Measurements from ENCODE around the gene TRDN.

The TRDN gene, protein sequence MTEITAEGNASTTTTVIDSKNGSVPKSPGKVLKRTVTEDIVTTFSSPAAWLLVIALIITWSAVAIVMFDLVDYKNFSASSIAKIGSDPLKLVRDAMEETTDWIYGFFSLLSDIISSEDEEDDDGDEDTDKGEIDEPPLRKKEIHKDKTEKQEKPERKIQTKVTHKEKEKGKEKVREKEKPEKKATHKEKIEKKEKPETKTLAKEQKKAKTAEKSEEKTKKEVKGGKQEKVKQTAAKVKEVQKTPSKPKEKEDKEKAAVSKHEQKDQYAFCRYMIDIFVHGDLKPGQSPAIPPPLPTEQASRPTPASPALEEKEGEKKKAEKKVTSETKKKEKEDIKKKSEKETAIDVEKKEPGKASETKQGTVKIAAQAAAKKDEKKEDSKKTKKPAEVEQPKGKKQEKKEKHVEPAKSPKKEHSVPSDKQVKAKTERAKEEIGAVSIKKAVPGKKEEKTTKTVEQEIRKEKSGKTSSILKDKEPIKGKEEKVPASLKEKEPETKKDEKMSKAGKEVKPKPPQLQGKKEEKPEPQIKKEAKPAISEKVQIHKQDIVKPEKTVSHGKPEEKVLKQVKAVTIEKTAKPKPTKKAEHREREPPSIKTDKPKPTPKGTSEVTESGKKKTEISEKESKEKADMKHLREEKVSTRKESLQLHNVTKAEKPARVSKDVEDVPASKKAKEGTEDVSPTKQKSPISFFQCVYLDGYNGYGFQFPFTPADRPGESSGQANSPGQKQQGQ

GRCh38 chr6:123636782-123637181 is at the start of gene TRDN:
TRDN (minus strand) TSS chr6:123636950; CDS start chr6:123636775, 175 bp downstream.
- DNase-seq (ENCODE audit: low read depth), result no peak

DNA sequence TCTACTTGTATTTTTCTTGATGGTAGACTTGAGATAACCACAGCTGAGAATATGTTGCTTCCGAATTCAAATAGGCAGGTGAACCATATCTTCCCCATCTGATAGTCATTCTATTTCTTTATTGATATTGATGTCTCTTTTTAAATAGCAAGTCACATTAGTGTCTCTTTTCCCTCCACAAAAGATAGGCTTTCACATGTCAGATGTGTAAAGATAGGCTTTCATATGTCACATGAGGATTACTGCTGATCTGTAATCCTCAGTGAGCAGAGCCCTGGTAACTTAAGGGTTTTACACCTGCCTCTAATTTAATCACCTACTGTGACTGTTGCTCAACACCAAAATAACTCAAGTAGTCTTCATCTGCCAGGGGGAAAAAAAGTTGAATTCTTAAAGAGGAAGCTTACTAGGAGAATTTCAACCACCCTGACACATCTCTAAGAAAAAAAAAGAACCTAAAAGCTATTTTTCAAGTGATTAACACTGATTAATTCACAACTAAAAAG is 45.3 kb upstream of the TRDN start:
- no peak for DNase-seq (ENCODE audit: low read depth)

DNA sequence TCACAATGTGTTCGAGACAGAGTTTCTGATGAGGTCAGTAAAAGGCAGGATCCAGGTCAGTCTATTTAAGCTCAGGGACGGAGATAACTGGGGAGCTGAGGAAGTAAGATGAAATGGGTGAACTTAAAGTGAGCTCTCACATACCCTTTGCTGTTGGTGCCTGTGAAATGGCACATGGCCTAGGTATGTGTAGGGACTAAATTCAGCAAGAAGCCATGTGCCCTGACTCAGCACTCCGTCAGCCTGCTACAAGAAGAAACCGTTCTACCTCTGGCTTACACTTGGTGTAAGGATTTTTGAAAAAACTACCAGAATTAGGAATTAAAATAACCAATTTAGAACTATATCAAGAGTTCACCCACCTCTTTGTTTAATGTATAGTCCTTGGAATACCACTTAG is 41.1 kb upstream of the TRDN start:
- DNase-seq (ENCODE audit: low read depth), result no peak

DNA sequence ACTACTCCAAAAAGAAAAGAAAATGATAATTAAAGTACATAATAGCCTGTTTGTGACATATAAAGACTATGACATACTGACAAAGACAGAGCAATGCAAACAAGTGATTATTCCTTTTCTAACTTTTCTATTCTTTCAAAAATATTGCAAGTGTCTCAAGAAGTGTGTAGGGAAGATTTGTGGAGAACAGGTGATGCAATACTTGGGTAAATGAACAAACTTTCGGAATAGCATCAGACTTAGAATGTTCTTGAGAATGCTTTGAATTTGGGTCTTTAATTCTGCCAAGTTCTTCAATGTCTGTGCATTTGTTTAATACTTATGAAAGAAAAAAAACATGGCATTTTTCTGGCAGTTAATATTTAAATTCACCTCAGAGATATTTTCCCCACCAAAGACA is 40.0 kb upstream of the TRDN start:
- DNase-seq (ENCODE audit: low read depth), result no peak

- no peak for DNase-seq (ENCODE audit: low read depth)
Measured at GRCh38 chr6:123668965-123669591, 32.3 kb upstream of the TRDN start.

- no peak for DNase-seq (ENCODE audit: low read depth)
Measured at GRCh38 chr6:123668063-123668462, 31.3 kb upstream of the TRDN start.

DNA sequence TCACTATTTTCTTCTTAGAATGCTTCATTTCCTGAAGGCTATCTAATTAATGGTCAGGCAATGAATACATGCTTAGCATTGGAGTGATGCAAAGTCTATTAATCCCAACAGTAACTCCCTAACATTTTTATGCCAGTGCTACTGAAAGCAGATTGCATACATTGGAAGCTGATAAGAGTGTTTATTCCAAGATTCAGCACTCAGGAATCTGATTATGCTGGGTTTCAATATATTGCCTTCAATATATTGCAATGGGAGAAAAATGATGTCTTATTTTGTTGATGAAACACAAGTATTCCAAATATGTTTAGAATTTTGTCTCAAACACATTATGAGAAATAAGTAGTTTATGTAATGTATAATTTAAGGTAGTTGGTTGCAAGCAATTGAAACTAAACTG is 26.7 kb upstream of the TRDN start:
- DNase-seq (ENCODE audit: low read depth), result no peak

DNA sequence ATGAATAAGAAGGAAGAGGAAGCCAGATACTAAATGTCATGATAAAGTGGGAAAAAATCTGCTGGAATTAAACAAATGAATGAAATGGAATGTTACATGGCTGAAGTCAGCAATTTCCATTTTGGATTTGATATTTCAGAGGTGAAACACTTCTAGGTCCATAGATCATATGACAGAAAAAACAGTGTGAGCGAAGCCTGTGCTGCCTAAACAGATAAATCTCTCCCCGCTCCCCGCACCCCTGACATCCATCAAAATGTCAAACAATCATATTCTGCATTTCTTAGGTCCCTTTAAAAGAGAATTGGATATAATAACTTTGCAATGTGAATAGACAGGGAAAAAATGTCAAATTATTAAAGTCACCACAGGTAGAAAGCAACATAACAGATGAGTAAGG is 26.0 kb upstream of the TRDN start:
- DNase-seq (ENCODE audit: low read depth), result no peak

GRCh38 chr6:123661105-123661891 is 24.5 kb upstream of the TRDN start:
- no peak for DNase-seq (ENCODE audit: low read depth)

DNA sequence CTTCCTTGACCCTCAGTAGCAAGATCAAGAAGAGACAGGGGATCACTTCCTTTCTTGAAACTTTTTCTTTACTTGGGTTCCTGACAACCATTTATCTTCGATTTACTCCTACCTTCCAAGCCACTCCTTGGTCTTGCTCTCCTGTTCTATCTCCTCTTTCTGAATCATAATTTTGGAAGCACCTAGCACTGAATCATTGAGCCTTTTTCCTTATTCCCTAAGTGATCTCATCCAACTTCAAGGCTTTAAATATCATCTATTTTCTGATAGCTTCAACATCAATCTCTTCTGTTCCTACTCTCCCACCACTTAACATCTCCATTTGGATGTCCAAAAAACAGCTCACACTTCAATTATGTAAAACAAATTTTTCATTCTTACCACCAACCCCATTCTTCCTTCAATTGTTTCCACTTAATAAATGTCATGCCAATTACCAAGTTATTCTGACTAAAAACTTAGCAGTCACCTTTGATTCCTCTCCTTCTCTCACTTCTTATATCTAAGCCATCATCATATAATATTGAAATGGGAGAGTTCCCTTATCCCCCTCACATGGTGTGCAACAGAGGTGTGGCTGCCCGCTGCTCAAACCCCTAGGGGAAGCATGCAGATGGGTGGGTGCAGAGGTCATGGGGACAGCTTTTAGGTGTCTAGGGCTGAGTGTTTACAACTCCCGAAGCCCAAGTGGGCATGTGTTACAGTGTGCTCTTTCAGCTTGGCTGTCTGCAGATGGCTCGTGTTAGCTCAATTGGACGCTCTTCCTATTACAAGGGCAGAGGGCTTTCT is 23.4 kb upstream of the TRDN start:
- no peak for DNase-seq (ENCODE audit: low read depth)

GRCh38 chr6:123658848-123659247 is 22.1 kb upstream of the TRDN start:
- no peak for DNase-seq (ENCODE audit: low read depth)

DNA sequence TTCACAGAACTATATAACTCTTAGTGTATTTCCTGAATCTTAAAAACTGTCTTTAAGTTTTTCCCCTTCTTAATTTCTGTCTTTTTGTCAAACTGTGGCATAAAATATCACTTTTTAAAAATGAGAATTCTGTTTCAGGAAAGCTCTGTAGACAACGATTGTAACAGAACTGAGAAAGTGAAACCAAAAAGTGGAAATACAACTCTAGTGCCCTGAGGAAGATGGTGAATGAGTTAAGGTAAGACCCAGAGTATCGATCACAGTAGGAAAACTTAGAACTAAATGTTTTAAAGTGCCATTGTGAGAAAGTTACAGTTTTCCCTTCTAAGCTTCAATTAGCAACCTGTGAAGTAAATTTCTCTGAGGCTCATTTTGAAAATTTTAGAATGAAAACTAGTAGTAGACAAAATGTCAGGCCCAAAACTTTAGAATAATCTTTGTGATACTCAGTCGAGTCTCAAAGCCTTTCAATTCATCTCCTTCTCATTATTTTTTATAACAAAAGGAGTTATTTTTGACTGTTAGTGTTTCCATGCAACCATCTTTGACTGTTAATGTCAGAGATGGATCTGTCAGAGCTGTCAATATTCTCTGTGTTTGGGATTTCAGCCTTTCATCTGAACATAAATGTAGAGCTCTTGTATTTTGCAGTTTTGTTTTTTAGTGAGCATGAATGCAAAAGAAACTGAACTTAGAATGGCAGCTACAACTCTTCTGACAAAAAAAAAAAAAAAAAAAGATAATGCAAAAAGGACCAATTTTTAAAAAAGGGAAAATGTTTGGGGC is 19.0 kb upstream of the TRDN start:
- no peak for DNase-seq (ENCODE audit: low read depth)

- DNase-seq (ENCODE audit: low read depth), result no peak
Measured at GRCh38 chr6:123648723-123649122, 12.0 kb upstream of the TRDN start.

- no peak for DNase-seq (ENCODE audit: low read depth)
Measured at GRCh38 chr6:123648020-123648580, 11.3 kb upstream of the TRDN start.

GRCh38 chr6:123641497-123641896 is 4.7 kb upstream of the TRDN start:
- DNase-seq (ENCODE audit: low read depth), result no peak

DNA sequence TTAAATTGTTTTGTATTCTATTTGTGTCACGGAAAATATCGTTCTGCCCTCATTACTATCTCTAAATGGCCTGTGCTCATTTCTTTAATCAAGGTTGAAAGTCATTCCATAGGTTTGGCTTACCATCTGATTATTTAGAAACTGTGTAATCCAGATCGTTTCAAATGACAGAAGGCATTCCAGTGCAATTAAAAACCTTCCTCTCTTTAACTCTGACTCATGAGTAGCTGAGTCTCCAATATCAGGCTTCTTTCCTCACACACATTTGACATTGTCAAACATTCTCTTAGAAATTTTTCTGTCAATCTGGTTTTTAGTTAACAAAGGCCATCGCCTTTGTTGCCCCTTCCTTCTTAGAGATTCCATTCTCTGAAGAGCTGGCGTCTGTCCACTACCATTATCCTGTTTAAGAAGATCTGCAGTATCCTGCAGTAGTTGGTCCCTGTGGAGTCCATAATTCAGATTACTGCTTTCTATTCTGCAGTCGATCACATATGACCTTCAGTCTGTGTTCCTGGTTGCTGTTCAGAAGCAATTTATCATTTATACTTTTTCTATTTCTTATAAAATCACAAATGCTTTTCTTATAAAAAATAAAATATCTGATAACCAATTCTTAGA is 3.9 kb upstream of the TRDN start:
- DNase-seq (ENCODE audit: low read depth), result no peak

DNA sequence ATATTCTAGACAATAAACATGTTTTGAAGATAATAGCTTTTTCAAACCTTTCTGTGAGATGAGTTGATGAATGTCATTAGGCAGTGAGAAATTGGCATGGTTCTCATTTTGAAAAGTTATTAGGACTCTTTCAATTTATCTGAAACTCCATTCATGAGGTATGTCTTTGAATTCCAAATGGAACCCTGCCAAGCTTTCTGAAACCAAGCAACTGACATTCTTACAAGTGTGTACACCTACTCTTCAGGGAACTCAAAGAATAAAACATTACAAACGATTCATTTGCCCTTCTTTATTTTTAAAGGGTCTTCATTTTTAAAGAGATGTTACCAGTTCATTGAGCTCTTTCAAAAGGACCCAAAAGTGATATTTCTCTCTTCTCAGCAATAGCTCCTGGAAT is 2.1 kb upstream of the TRDN start:
- no peak for DNase-seq (ENCODE audit: low read depth)

- no peak for DNase-seq (ENCODE audit: low read depth)
Measured at GRCh38 chr6:123636282-123636681, 468 bp downstream of the TRDN start.

GRCh38 chr6:123635567-123635966 is 1.2 kb downstream of the TRDN start:
- no peak for DNase-seq (ENCODE audit: low read depth)

DNA sequence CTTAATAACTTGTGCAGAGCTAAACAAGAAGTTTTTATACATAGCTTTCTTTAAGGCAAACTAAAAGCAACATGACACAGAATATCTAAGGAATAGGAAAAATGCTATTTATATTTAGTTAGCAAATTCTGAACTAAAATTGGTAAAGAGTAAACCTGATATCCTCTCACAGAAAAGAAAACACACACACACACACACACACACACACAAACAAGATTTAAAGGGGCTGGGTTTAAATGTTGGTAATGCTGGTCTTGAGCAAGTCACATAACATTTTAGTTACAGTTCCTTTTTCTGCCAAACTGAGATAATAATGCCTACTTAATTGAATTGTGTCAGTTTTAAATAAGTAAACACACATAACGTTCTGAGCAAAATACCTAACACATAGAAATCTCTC is 1.6 kb downstream of the TRDN start:
- no peak for DNase-seq (ENCODE audit: low read depth)
